ENCODE measurements around the gene GMIP.

GRCh38 chr19:19630426-19630825 lies 13.0 kb downstream of the GMIP start:
- no peak for TF ChIP-seq POLR2A (IDR thresholded peaks at IDR 0.05)
- TF ChIP-seq, protein P1, sequence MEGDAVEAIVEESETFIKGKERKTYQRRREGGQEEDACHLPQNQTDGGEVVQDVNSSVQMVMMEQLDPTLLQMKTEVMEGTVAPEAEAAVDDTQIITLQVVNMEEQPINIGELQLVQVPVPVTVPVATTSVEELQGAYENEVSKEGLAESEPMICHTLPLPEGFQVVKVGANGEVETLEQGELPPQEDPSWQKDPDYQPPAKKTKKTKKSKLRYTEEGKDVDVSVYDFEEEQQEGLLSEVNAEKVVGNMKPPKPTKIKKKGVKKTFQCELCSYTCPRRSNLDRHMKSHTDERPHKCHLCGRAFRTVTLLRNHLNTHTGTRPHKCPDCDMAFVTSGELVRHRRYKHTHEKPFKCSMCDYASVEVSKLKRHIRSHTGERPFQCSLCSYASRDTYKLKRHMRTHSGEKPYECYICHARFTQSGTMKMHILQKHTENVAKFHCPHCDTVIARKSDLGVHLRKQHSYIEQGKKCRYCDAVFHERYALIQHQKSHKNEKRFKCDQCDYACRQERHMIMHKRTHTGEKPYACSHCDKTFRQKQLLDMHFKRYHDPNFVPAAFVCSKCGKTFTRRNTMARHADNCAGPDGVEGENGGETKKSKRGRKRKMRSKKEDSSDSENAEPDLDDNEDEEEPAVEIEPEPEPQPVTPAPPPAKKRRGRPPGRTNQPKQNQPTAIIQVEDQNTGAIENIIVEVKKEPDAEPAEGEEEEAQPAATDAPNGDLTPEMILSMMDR (IDR thresholded peaks at IDR 0.05): no peak

All from testis (tissue), 2 donors.